DND-41 (cell line): ENCODE measurements around the gene TOR1B.

ENCODE experiments used
- EZH2 ChIP-seq: IDR thresholded peaks from 3 replicates; pipeline ENCODE4 v1.6.1; 2012; ENCODE audit warnings: borderline replicate concordance, low read depth, mild to moderate bottlenecking, moderate library complexity, low read length, inconsistent platforms; ENCODE audit not compliant: severe bottlenecking
- TF ChIP-seq, protein P1 (sequence below): IDR thresholded peaks from 2 replicates; pipeline ENCODE4 v1.5.1; 2012; ENCODE audit warnings: borderline replicate concordance, low read length, moderate library complexity, mild to moderate bottlenecking; ENCODE audit not compliant: poor library complexity, severe bottlenecking; ENCODE audit errors: extremely low read depth

DNA sequence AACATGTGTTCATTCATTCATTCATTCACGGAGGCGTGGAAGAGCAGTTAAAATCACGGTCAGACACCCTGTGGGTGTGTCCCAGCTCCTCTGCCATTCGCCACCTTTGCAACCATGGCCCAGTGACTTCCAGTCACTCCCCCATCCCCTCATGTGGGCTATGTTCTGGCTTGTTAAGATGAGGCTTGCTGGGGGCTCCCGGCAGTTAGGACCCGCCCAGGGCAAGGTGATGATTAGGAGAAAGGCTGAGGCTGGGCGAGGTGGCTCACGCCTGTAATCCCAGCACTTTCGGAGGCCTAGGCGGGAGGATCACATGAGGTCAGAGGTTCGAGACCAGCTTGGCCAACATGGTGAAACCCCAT lies 25.2 kb upstream of the TOR1B start:
- TF ChIP-seq, protein P1, sequence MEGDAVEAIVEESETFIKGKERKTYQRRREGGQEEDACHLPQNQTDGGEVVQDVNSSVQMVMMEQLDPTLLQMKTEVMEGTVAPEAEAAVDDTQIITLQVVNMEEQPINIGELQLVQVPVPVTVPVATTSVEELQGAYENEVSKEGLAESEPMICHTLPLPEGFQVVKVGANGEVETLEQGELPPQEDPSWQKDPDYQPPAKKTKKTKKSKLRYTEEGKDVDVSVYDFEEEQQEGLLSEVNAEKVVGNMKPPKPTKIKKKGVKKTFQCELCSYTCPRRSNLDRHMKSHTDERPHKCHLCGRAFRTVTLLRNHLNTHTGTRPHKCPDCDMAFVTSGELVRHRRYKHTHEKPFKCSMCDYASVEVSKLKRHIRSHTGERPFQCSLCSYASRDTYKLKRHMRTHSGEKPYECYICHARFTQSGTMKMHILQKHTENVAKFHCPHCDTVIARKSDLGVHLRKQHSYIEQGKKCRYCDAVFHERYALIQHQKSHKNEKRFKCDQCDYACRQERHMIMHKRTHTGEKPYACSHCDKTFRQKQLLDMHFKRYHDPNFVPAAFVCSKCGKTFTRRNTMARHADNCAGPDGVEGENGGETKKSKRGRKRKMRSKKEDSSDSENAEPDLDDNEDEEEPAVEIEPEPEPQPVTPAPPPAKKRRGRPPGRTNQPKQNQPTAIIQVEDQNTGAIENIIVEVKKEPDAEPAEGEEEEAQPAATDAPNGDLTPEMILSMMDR, result no peak
- TF ChIP-seq EZH2, result no peak
